Measurements from ENCODE around the gene SNRPA.

DNA sequence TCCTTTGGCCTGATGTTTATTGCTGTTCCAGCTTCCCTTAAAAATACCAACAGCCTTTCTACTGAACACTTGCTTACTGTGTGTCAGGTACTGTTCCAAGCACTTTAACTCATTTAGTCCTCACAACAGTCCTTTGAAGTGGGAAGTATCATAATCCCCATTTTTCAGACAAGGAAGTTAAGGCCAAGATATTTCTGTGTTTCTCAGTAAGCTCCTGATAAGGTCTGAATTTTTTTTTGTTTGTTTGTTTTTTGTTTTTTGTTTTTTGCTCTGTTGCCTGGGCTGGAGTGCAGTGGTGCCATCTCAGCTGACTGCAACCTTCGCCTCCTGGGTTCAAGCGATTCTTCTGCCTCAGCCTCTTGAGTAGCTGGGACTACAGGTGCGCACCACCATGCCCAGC is 7.5 kb downstream of the SNRPA start:
- TF ChIP-seq EZH2 (IDR thresholded peaks at IDR 0.05; ENCODE audit: borderline replicate concordance, low read length) = no peak
- TF ChIP-seq, protein P1, sequence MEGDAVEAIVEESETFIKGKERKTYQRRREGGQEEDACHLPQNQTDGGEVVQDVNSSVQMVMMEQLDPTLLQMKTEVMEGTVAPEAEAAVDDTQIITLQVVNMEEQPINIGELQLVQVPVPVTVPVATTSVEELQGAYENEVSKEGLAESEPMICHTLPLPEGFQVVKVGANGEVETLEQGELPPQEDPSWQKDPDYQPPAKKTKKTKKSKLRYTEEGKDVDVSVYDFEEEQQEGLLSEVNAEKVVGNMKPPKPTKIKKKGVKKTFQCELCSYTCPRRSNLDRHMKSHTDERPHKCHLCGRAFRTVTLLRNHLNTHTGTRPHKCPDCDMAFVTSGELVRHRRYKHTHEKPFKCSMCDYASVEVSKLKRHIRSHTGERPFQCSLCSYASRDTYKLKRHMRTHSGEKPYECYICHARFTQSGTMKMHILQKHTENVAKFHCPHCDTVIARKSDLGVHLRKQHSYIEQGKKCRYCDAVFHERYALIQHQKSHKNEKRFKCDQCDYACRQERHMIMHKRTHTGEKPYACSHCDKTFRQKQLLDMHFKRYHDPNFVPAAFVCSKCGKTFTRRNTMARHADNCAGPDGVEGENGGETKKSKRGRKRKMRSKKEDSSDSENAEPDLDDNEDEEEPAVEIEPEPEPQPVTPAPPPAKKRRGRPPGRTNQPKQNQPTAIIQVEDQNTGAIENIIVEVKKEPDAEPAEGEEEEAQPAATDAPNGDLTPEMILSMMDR (conservative IDR thresholded peaks at IDR 0.05 in 1 of 2, IDR thresholded peaks at IDR 0.05 in 1 of 2; ENCODE audit: extremely low read depth in 1 of 2, insufficient read depth in 1 of 2, low read depth in 1 of 2, low read length in 2 of 2) = no peak

All from mammary epithelial cell (primary cell).